ENCODE measurements around the gene SMOC2. TPM values are rescaled to one million over a fixed set of nuclear protein-coding genes. Genes with fewer than 3 reads are reported as not detected.

SMOC2 gene
- total RNA-seq, 4 donors from 2014 or later = 74.7 to 139 (median 118) TPM

DNA sequence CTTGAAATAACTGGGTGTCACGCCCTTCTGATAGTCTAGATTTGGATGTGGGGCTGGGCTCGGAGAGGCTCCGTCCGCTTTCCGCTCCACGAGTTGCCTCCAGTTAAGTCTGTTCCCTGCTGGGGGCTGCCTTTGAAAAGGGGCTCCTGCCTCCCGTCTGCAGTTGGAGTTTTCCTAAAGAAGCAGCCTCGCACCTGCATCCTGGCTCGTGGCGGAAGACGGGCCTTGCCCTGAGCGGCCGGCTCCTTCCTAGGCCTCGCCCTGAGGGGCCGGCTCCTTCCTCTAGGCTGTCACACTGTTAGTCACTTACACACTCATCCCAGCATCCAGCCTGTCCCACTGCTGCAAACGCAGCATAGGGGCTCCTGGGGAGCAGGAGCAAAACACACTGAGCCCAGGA, 74.4 kb downstream of the SMOC2 start:
- no peak for DNase-seq (ENCODE audit: low spot score in 2 of 2)
- Histone ChIP-seq H3K4me1 (peaks cover 0 to 15% (median 0%) of the 10 kb centered on the region in 4 donors), H3K36me3 (no peaks in the 10 kb centered on the region), H3K4me3 (no peak overlapping the region), H3K27me3 (no peaks in the 10 kb centered on the region), H3K27ac (no peak overlapping the region), H3K9me3 (no peaks in the 10 kb centered on the region)
- WGBS, 2 donors = 70 to 72% methylated on average over 9 to 13 of the region's 16 CpGs
- no peak for TF ChIP-seq POLR2A (IDR thresholded peaks at IDR 0.05)
- no peak for TF ChIP-seq EP300 (IDR thresholded peaks at IDR 0.05)
- TF ChIP-seq, protein P1, sequence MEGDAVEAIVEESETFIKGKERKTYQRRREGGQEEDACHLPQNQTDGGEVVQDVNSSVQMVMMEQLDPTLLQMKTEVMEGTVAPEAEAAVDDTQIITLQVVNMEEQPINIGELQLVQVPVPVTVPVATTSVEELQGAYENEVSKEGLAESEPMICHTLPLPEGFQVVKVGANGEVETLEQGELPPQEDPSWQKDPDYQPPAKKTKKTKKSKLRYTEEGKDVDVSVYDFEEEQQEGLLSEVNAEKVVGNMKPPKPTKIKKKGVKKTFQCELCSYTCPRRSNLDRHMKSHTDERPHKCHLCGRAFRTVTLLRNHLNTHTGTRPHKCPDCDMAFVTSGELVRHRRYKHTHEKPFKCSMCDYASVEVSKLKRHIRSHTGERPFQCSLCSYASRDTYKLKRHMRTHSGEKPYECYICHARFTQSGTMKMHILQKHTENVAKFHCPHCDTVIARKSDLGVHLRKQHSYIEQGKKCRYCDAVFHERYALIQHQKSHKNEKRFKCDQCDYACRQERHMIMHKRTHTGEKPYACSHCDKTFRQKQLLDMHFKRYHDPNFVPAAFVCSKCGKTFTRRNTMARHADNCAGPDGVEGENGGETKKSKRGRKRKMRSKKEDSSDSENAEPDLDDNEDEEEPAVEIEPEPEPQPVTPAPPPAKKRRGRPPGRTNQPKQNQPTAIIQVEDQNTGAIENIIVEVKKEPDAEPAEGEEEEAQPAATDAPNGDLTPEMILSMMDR (IDR thresholded peaks at IDR 0.05) = no peak

DNA sequence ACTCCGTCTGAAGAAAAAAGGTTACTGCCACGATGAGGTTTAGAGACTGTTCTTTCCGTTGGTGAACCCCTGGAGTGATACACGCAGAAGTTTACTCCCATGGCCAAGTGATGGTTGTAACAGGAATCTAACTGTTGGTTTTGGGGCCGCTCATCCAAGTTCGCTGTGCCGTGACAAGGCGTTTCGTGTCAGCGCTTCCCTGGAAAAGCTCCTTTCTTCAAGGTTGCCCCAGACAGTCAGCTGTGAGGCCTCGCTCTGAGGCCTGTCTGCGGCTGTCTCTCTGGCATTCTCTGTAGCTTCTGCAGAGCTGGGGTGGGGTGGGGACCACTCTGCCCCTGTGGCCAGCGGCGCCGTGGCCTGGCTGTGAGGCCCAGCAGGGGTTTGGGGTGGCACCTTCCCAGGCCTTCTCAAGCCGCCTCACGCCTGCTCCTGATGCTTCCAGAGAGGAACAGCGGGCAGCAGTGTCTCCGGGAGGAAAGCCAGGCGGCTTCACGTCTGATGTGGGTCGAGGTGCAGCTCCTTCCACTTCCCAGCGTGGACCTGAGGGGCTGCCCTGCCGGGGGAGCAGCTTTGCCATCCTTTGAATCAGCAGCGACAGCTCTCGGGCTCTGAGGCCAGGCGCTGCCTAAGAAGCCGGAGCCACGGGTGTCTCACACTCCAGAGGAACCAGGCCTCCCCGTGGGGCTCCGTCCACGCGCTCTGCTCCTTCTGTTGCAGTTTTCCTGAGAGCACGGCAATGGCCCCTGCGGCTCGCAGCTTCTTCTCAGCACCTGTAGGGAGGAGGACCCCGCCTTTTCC, 76.2 kb downstream of the SMOC2 start:
- no peak for DNase-seq (ENCODE audit: low spot score in 2 of 2)
- peaks cover 0 to 15% (median 0%) of the 10 kb centered on the region in 4 donors for H3K4me1 ChIP-seq
- no peak overlapping the region for H3K27ac ChIP-seq
- TF ChIP-seq POLR2A (IDR thresholded peaks at IDR 0.05) = no peak
- TF ChIP-seq, protein P1 (IDR thresholded peaks at IDR 0.05) = no peak
- no peak for TF ChIP-seq EP300 (IDR thresholded peaks at IDR 0.05)
- no peaks in the 10 kb centered on the region for H3K36me3 ChIP-seq
- H3K27me3 ChIP-seq = no peaks in the 10 kb centered on the region
- H3K9me3 ChIP-seq = no peaks in the 10 kb centered on the region
- WGBS, 2 donors = 89 to 90% methylated on average over 31 to 37 of the region's 37 CpGs
- no peak overlapping the region for H3K4me3 ChIP-seq

DNA sequence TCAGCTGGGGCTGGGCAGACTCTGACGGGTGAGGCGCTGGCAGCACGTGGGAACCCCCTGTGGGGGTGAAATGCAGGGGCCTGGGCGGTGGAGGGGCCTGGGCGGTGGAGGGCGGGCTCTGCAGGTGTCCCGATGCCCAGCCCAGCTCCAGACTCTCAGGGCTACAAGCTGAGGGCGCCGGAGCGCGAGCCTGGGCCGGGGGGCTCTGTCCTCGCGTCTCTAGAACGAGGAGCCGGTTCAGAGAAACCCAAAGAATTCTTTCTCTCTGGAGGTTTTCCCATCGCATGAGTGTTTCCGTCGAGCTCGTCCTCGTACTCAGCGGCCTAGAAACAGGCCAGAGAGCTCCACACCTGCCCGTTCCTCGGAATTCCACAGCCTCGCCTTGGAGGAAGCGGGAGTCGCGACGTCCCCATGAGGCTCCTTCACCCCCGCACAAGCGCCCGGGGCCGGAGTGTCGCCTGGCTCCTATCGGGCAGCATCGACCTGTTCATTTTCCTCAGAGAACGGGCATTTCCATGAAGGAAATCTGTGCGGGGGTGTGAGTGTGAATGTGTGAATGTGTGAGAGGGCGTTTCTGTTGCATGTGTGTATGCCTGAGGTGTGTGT, 76.9 kb downstream of the SMOC2 start:
- Histone ChIP-seq H3K36me3 (no peaks in the 10 kb centered on the region), H3K4me3 (no peak overlapping the region), H3K27ac (no peak overlapping the region), H3K27me3 (no peaks in the 10 kb centered on the region), H3K9me3 (no peaks in the 10 kb centered on the region), H3K4me1 (peaks cover 0 to 15% (median 0%) of the 10 kb centered on the region in 4 donors)
- no peak for DNase-seq (ENCODE audit: low spot score in 2 of 2)
- 83 to 88% methylated on average over 38 to 39 of the region's 39 CpGs for WGBS, 2 donors
- TF ChIP-seq EP300 (IDR thresholded peaks at IDR 0.05) (no peak), POLR2A (IDR thresholded peaks at IDR 0.05) (no peak)
- TF ChIP-seq, protein P1 (IDR thresholded peaks at IDR 0.05) = no peak

DNA sequence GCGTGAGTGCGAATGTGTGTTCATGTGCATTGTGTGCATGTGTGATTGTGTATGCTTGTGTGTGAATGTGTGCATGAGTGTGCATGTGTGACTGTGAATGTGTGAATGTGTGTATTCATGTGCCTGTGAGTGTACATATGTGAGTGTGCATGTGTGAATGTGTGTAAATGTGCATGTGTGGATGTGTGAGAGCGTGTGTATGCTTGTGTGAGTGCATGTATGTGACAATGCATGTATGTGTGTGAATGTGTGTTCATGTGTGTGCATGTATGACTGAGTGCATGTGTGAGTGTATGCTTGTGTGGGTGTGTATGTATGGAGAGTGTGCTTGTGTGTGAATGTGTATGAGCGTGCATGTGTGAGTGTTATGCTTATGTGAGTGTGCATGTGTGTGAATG, 77.4 kb downstream of the SMOC2 start:
- WGBS, 2 donors = 71 to 80% methylated on average over 4 of the region's 4 CpGs
- Histone ChIP-seq H3K27ac (no peak overlapping the region), H3K4me3 (no peak overlapping the region), H3K4me1 (peaks cover 0 to 15% (median 0%) of the 10 kb centered on the region in 4 donors), H3K9me3 (no peaks in the 10 kb centered on the region), H3K27me3 (no peaks in the 10 kb centered on the region), H3K36me3 (no peaks in the 10 kb centered on the region)
- TF ChIP-seq, protein P1 (IDR thresholded peaks at IDR 0.05) = no peak
- no peak for TF ChIP-seq EP300 (IDR thresholded peaks at IDR 0.05)
- no peak for TF ChIP-seq POLR2A (IDR thresholded peaks at IDR 0.05)
- no peak for DNase-seq (ENCODE audit: low spot score in 2 of 2)

DNA sequence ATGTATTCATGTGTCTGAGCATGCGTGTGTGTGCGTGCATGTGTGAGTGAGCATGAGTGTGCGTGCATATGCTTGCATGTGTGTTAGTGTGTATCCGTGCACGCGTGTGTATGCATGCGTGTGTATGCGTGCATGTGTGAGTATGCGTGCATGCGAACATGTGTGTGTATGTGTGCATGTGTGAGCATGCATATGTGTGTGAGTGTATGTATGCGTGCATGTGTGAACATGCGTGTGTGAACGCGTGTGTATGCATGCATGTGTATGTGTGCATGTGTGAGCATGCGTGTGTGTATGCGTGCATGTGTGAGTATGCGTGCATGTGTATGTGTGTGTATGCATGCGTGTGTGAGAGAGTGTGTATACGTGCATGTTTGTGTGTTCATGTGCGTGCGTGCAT, 77.9 kb downstream of the SMOC2 start:
- Histone ChIP-seq H3K36me3 (no peaks in the 10 kb centered on the region), H3K4me1 (peaks cover 0 to 14% (median 0%) of the 10 kb centered on the region in 4 donors), H3K9me3 (no peaks in the 10 kb centered on the region), H3K4me3 (no peak overlapping the region), H3K27ac (no peak overlapping the region), H3K27me3 (no peaks in the 10 kb centered on the region)
- WGBS, 2 donors = 82 to 89% methylated on average over 21 of the region's 21 CpGs
- no peak for DNase-seq (ENCODE audit: low spot score in 2 of 2)
- TF ChIP-seq, protein P1 (IDR thresholded peaks at IDR 0.05) = no peak
- no peak for TF ChIP-seq POLR2A (IDR thresholded peaks at IDR 0.05)
- no peak for TF ChIP-seq EP300 (IDR thresholded peaks at IDR 0.05)

Data from tibial nerve (tissue), 4 donors.